ENCODE data around the gene TWF2.

Gene TWF2

GRCh38 chr3:52237657-52238172 lies 1.2 kb downstream of the TWF2 start:
- DNase-seq (ENCODE audit: low spot score), result no peak

DNA sequence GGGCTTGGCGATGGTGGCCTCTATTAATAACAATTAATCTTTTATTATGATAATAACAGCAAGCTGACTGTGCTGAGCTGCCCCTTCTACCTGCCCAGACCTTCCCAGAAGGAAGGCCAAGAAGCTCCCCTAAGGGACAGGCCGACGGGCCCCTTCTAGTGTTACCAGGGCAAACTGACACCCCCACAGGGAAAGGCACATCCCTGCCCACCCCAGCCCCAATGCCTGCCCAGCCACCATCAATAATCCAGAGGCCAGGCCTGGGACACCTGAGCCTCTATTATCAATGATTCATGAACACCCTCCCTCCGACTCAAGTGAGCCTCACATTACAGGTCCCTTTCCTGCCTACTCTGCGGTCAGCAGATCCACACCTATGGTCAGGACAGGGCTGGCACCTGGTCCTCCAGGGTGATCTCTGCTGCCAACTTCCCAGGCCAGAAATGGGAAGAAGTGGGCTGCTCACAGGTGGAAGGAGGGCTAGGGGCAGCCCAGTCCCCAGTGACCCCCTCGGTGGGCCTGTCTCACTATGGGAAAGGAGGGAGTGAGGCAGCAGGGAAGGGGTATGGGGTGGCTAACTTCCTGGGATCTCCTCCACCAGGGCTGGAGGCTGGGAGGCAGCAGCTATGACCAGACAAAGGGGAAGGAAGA lies 1.8 kb downstream of the TWF2 start:
- DNase-seq (ENCODE audit: low spot score), result no peak

- no peak for DNase-seq (ENCODE audit: low spot score)
Observed at GRCh38 chr3:52236424-52236886, 2.5 kb downstream of the TWF2 start.

GRCh38 chr3:52234516-52235447 lies 4.2 kb downstream of the TWF2 start:
- no peak for DNase-seq (ENCODE audit: low spot score)

DNA sequence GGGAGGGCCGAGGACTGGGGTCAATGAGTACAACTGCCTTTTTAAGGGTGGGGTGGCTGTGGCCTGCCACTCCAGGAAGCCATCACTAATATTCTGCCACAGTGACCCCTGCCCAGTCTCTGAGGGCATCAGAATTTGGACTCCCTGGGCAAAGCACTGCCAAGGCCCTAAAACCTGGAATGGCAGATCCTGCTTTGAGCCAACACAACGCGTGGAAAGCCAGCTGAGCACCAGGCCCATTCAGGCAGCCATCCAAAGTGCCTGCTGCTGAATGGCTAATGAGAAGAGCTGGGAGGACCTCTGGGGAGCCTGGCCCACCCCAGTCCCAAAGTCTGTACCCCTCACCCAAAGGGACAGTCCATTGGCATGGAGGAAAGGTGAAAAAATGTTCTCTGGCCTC lies 5.0 kb downstream of the TWF2 start:
- no peak for DNase-seq (ENCODE audit: low spot score)

DNA sequence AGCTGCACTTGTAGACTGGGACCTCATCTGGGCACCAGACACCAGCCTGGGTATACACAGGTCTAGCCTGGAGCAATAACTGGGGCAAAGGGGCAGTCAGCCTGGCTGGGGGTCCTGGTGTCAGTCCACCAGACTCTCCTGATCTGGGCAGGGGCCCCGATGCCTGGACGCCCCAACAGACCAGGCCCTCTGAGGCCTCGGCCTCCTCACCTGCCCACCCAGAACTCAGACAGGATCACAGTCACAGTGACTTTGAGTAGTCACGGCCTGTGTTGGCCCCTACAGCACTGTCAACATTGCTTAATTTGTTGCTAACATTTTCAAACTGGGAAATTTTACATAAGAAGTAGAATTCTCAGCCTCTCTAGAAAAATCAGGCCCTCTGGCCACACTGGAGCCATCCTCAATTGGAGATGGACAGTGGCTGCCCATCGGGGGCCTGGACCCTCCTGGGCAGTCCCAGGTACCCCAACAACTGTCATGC lies 5.8 kb downstream of the TWF2 start:
- no peak for DNase-seq (ENCODE audit: low spot score)

GRCh38 chr3:52232279-52233107 lies 6.5 kb downstream of the TWF2 start:
- no peak for DNase-seq (ENCODE audit: low spot score)

DNA sequence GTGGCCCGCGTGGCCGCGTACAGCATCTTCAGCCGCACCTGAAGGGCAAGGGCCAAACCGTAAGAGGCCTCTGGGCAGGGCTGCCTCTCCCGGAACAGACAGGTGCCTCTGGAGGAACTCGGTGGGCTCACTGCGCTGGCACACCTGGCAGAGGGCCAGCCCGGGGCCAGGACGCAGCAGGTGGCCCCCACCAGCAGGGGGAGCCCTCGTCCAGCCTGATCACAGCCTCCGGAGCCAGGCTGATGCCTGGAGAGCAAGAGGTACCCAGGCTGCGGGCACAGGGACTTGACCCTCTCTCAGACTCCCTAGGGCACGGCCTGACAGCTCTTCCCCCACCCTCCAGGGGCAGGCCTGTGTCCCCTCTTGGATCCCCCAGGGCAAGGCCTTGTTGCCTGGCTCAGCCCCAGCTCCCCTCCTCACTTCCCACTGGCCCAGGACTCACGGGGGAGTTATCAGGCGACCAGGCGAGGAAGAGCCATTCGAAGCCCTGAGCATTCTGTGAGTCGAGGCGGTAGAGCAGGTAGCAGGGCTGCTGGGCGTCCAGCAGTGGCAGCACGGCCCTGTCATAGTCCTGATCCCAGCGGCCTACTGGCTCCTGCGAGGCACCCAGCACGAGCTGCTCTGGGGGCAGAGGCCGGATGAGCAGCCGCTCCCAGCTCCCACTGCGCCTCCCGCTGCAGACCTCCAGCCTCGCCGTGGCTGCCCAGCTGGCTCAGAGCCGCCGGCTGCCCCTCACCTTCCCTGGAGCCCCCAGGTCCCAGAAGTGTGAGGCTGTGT lies 7.3 kb downstream of the TWF2 start:
- peak; percentile 87 for DNase-seq (ENCODE audit: low spot score)

DNA sequence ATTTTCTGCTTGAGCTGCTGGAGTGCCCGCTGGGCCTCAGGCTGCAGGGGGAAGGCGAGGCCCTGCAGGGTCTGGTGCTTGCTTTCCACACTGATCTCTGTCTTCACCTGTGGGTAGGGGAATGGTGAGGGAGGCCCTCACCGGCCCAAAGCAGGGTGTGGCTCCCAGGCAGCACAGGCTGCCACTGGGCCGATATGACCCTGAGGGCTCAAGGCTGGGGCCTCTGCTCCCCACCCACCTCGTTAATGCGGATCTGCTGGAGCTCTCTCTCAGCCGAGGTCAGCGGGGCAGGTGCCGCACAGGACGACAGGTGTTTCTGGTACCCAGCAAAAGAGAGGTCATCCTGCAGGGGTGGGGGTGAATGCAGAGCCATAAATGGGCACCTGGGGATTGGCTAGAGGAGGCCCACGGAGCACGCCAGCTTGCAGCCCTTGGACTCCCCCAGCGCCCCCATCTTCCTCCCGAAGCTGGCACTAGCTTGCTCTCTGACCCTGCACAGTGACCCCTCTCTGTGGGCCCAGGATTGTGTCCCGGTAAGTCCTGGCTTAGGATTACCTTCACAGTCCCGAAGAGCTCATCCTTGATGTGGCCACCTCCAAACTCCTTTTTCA lies 8.0 kb downstream of the TWF2 start:
- no peak for DNase-seq (ENCODE audit: low spot score)

DNA sequence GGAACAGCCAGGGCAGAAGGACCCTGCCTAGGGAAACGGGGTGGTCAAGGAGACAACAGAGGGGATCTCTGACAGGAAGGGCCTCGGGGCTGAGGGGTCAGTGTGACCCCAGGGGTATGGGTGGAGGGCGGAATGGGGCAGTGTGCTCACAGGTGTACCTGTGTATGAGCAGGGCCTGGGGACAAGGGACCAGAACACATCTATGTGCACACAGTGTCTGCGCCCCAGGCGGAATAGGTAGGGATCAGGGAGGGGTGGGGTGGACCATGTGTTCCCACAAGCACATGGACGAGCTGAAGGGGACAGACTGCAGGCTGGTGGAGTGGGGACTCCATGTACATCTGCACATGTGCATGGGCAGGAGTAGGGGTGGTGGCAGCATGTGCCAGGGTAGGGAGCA lies 8.5 kb downstream of the TWF2 start:
- DNase-seq (ENCODE audit: low spot score), result no peak

- no peak for DNase-seq (ENCODE audit: low spot score)
Observed at GRCh38 chr3:52229656-52230055, 9.3 kb downstream of the TWF2 start.

GRCh38 chr3:52228751-52229291 lies 10.1 kb downstream of the TWF2 start:
- DNase-seq (ENCODE audit: low spot score), result no peak

DNA sequence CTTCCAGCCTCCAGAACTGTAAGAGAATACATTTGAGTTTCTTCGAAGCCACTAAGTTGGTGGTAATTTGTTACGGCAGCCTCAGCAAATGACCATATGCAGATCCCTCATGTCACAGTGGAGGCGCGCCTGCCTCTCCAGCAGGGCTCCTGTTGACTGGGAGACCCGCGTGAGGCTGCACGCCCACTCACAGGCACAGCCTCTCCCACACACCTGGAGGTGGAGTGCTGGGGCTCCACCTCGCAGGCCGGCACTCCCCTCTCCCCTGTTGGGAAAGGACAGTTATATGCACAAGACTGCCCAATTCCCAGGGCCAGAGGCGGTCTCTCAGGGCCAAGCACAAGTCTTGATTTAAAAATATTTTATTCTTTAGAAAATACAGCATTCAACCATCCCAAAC lies 10.7 kb downstream of the TWF2 start:
- DNase-seq (ENCODE audit: low spot score), result no peak

DNA sequence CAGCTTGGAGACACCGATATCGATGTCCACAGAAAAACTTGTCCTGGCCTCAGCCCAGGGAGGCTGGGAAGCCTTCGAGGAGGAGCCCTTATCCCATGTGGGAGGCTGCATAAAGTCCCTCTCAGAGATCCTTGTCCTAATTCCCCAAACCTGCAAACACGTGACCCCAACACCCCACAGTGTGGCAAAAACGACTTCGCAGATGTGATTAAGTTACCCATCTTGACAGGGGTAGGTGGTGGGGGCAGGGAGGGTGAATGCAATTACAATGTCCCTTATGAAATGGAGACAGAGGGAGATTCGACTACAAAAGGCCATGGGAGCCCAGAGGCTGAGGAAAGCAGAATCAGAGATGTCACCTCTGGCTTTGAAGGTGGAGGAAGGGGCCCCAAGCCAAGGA lies 11.2 kb downstream of the TWF2 start:
- DNase-seq (ENCODE audit: low spot score), result no peak

DNA sequence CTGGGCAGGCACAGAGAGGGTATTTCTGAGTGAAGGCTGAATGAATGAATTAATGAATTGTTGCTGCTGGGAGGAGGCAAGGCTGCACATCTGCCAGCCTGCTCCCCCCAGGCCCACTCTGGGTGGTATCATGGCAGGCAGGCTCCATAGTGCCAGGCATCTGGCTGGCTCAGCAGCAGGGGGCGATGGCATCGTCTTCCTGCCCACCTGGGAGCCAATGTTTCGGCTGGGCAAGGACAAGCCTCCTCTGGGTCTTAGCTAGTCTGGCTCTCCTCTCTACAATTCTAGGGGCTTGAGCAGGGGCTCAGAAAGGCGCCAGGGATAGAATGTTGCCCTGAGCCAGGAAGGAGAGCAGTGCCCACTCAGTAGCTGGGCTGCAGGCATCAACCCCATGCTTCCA lies 11.8 kb downstream of the TWF2 start:
- DNase-seq (ENCODE audit: low spot score), result no peak

DNA sequence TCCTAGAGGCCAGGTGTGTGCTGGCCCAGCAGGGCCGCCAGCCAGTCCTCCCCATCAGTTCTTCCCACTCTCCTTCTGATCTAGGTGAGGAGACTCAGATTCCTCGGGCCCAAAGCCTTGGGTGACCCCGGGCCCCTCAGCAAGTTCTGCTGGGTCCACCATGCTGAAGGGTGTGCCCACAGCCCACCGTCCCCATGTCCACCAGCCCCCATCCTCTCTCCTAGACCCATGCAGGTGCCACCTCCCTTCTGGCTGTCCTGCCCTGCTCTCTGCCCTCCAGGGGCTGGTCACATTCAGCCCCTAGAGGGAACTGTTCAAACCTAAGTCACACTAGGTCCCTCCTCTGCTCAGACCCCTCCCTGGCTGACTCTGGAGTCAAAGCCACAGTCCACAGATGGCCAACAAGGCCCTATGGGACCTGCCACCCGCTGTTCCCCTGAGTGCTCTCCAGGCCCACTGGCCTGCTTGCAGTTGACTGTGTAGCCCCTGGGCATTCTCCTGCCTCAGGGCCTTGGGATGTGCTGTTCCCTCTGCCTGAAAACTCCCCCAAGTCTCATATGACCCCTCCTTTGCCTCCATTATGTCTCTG lies 12.6 kb downstream of the TWF2 start:
- DNase-seq (ENCODE audit: low spot score), result no peak

GRCh38 chr3:52225452-52226228 lies 13.3 kb downstream of the TWF2 start, which contains the start of gene TLR9:
Gene TLR9, minus strand, starts transcription at chr3:52225645. Its CDS starts 116 bp downstream, at chr3:52225529.
- no peak for DNase-seq (ENCODE audit: low spot score)

DNA sequence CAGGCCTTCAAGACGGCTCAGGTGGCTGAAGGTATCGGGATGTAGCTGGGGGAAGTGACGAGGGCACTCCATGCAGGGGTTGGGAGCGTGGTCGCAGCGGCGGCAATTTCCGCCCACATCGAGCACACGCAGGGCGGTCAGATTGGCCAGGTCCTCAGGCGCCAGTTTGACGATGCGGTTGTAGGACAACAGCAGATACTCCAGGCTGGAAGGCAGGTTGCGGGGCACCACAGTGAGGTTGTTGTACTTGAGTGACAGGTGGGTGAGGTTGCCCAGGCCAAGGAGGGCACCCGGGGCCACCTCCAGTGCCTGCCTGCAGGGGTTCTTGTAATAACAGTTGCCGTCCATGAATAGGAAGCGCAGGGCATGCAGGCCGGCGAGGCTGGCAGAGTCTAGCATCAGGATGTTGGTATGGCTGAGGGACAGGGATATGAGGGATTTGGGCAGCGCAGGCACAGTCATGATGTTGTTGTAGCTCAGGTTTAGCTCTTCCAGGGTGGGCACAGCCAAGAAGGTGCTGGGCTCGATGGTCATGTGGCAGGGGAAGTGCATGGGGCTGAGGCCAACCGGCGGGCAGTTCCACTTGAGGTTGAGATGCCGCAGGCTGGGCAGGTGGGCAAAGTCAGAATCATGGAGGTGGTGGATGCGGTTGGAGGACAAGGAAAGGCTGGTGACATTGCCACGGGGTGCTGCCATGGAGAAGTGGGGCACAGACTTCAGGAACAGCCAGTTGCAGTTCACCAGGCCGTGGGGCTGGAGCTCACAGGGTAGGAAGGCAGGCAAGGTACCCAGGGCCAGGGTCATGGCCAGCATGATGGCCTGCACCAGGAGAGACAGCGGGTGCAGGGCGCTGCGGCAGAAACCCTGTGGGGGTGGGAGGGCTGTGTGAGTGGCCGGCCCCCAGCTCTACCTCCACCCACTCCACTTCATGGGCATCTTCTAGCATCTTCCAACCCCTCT lies 15.2 kb downstream of the TWF2 start:
- no peak for DNase-seq (ENCODE audit: low spot score)
